Kidney epithelial cell (primary cell): ENCODE data around the gene SLC30A7. TPM values are rescaled to one million over a fixed set of nuclear protein-coding genes. Genes with fewer than 3 reads are reported as not detected.

Source experiments
- DNase-seq: peaks from one replicate; pipeline ENCODE4 v3.0.0-alpha.2; 2010; ENCODE audit warnings: low read depth
- H3K27me3 ChIP-seq: 2 replicates; pipeline ENCODE4 v1.6.0; 2011; ENCODE audit warnings: low read length; ENCODE audit not compliant: control insufficient read depth, insufficient read depth
- H3K36me3 ChIP-seq: 2 replicates; pipeline ENCODE4 v1.5.1; 2011; ENCODE audit warnings: low read length; ENCODE audit not compliant: control insufficient read depth, insufficient read depth
- H3K4me3 ChIP-seq: 2 replicates; pipeline ENCODE4 v1.5.1; 2011; ENCODE audit warnings: low read depth, mild to moderate bottlenecking, control low read depth, low read length
- total RNA-seq: library from RNA; depleted of rRNA; stranded (reverse); fragments of >200 nt; gene quantifications from 2 replicates; pipeline ENCODE4 v1.2.3, GENCODE V29; 2015
- TF ChIP-seq, protein P1 (sequence below): IDR thresholded peaks from 2 replicates; pipeline ENCODE4 v1.5.1; 2011; ENCODE audit warnings: mild to moderate bottlenecking, moderate library complexity, low read length, control low read depth, inconsistent platforms; ENCODE audit not compliant: insufficient read depth, poor library complexity, severe bottlenecking

Gene SLC30A7
- total RNA-seq, 1 donor from 2014 or later = 40.1 TPM

DNA sequence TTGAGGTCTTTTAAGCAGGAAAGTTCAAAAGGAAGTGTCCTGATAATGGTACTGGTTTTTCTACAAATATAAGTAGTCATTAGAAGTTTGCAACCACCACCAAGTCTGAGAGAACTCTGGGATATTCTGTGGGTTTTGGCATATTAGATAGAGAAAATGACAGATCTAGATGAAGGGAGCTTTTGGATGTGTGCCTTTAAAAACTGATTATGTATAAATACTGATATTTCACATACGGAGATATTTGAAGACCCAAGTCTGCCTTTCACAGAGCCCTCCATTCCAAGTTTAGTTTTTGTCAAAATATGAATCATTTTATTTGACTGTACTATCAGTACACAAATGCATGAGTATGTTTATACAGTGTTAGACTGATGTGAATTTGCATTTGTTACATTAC, 81.0 kb downstream of the SLC30A7 start:
- TF ChIP-seq, protein P1, sequence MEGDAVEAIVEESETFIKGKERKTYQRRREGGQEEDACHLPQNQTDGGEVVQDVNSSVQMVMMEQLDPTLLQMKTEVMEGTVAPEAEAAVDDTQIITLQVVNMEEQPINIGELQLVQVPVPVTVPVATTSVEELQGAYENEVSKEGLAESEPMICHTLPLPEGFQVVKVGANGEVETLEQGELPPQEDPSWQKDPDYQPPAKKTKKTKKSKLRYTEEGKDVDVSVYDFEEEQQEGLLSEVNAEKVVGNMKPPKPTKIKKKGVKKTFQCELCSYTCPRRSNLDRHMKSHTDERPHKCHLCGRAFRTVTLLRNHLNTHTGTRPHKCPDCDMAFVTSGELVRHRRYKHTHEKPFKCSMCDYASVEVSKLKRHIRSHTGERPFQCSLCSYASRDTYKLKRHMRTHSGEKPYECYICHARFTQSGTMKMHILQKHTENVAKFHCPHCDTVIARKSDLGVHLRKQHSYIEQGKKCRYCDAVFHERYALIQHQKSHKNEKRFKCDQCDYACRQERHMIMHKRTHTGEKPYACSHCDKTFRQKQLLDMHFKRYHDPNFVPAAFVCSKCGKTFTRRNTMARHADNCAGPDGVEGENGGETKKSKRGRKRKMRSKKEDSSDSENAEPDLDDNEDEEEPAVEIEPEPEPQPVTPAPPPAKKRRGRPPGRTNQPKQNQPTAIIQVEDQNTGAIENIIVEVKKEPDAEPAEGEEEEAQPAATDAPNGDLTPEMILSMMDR = no peak
- H3K4me3 ChIP-seq = no peak overlapping the region
- no peaks in the 10 kb centered on the region for H3K36me3 ChIP-seq
- DNase-seq = no peak
- H3K27me3 ChIP-seq = no peaks in the 10 kb centered on the region

DNA sequence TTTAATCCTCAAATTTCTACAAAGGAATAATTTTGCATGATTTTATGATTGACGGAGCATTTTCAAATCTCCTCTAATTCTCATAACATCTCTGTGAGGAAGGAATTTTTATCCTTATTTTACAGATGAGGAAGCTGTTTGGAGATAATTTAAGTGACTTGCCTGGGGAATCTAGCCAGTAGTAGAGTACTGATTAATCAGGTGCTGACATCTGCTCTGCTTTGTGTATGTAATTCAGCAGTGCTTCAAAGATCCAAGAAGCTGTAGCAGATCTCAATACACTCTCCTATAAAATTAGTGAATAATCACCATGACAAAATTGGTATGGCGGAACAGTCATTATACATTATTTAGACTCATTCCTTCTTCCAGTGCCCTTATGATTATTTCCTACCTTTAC, 83.7 kb downstream of the SLC30A7 start:
- no peak for DNase-seq
- Histone ChIP-seq H3K27me3 (no peaks in the 10 kb centered on the region), H3K36me3 (no peaks in the 10 kb centered on the region), H3K4me3 (no peak overlapping the region)
- TF ChIP-seq, protein P1 = no peak

DNA sequence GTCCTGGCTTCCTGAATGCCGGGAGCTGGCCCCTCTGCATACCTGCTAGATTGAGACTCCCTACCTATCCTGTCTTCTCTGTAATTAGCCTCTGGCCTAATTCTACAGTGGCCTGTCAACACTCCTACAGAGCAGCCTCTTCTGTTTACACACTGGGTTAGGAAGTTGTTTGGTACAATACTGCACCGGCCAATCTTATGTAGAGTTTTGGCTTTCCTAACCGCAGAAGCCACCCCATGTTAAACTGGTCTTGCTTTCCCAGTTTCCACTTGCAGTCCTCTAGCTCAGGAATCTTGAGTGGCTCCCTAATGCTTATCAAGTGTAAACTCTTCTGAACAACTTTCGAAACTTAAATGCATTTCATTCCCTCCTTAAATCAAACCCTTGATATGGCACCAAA, 86.9 kb downstream of the SLC30A7 start:
- no peaks in the 10 kb centered on the region for H3K27me3 ChIP-seq

DNA sequence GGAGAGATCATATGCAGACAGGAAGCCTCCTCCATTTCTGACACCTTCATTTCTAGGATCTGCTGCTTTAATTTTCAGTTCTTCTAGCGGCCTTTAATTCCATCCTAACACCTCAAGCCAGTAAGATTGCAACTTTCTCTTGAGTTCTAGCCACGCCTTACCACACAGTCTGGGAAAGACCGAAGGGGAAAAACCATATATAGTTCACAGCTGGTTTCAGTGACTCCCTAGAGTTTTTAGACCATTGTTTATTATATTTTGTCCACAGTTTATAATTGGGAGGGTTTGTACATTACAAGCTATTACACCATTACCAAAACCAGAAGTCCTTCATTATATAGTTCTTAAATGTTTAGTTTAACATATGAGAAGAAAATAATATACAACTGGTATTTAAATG, 92.2 kb downstream of the SLC30A7 start:
- no peaks in the 10 kb centered on the region for H3K36me3 ChIP-seq
- TF ChIP-seq, protein P1 = no peak
- DNase-seq = no peak
- H3K27me3 ChIP-seq = no peaks in the 10 kb centered on the region
- H3K4me3 ChIP-seq = no peak overlapping the region

More for the DNA sequence above, 86.9 kb downstream of the SLC30A7 start:
- TF ChIP-seq, protein P1 = no peak
- Histone ChIP-seq H3K36me3 (no peaks in the 10 kb centered on the region), H3K4me3 (no peak overlapping the region)
- no peak for DNase-seq

DNA sequence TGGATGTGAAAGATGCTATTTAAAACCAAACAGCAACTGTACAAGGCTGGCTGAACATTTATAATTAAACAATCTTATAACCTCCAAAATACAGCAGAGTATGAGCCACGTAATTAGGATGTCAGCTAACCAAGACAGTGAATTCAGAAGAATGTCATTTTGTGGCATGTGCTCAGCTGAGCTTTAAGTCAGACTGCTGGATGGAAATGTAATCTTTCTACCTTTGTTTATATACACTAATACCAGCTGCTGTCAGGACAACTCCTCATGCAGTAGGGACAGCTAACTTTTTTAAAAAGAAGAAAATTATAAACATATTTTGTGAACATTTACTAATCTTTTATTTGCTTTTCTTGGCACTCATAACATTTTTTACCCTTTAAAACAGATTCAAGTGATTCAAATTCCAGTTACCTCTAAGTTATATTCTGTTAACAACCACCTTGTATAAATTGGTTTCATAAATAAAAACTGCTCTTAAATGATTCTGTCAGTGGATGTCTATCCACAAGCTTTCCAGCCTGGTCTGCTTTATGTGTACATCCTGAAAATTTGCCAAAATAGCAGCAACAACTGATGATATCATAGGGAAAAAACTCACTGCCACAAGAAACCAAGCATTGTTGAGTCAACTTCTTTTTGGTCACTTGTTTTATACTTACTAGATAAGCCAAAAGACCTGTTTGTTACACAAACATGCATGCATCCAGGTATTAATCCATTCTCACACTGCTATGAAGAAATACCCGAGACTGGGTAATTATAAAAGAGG, 93.6 kb downstream of the SLC30A7 start:
- H3K4me3 ChIP-seq = no peak overlapping the region
- H3K27me3 ChIP-seq = no peaks in the 10 kb centered on the region
- H3K36me3 ChIP-seq = no peaks in the 10 kb centered on the region
- peak; percentile 31 for DNase-seq
- TF ChIP-seq, protein P1 = no peak

DNA sequence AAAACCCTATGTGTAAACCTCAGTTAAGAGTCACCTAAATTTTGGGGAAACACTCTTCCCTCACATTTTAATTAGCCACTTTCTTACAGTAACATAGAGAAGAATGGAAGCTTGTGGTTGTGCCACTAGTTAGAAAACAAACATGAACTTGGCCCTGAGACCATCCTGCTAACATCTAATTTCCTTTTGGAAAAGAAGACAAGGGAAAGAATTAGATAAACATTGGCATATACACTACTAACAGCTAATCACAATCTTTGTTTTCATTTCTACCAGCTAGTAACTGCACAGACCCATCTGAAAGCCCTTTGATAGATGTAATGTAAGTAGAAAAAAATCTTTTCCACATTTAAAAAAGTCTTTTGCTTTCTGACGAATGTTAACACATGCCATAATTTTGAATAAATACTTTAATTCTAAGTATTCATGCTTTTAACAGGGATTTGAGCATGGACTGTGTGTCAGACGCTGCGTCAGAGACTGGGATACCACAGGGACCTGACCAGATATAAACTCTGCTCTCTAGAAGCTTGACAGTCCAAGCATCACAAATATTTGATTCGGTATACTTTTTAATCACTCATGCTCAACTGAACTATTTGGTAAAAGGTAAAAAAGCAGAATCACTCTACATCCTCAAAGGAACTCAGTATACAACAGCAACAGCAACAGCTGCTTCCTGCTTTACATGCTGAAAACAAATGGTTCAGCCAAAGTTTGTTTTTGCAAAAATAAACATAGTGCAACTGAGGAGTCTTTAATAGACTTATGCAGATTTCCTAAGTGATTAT, 99.5 kb downstream of the SLC30A7 start:
- no peak overlapping the region for H3K4me3 ChIP-seq
- no peaks in the 10 kb centered on the region for H3K36me3 ChIP-seq
- DNase-seq = no peak
- TF ChIP-seq, protein P1 = no peak
- H3K27me3 ChIP-seq = no peaks in the 10 kb centered on the region
